Erythroblast (primary cell): Measurements from ENCODE around the gene ADARB1.

Source experiments
- GATA1 ChIP-seq: IDR thresholded peaks from 2 replicates; pipeline ENCODE4 v1.6.1; 2011; ENCODE audit warnings: low read depth, mild to moderate bottlenecking, control low read depth, low read length, moderate library complexity
- POLR2A ChIP-seq: IDR thresholded peaks from 2 replicates; pipeline ENCODE4 v1.6.1; 2011; ENCODE audit warnings: mild to moderate bottlenecking, low read length

DNA sequence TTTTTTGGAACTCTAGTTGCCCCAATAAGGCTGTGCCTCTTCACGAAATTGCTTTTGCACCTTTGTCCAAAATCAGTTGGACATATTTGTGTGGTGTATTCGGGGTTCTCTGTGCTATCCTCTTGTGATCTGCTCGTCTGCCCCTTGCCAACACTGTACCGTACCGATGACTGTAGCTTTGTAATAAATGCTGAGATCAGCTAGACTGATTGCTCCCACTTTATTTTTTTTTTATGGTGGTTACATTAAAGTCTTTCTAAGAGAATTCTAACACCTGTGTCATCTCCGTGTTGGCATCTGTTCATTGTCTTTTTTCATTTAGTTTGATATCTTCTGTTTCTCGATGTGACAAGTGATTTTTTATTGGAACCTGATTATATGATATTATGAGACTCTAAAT, 94.1 kb downstream of the ADARB1 start:
- no peak for TF ChIP-seq POLR2A
- TF ChIP-seq GATA1, result no peak
